Neural progenitor cell (in vitro differentiated cells): Measurements from ENCODE around the gene TTLL10.

Experiments
- CTCF ChIP-seq: fragments of 200-600 bp; sonication (generic); IDR thresholded peaks from 2 replicates; pipeline ENCODE4 v1.5.1; 2017; ENCODE audit warnings: antibody characterized with exemption, mild to moderate bottlenecking
- EZH2phosphoT487 ChIP-seq: fragments of 200-600 bp; sonication (generic); IDR thresholded peaks from 2 replicates; pipeline ENCODE4 v1.6.1; 2017; ENCODE audit warnings: antibody characterized with exemption

GRCh38 chr1:1171546-1172340 is 1.9 kb upstream of the TTLL10 start:
- no peak for TF ChIP-seq CTCF
- TF ChIP-seq EZH2phosphoT487 = no peak
